ENCODE data around the gene PPM1M. TPM values are rescaled to one million over a fixed set of nuclear protein-coding genes. Genes with fewer than 3 reads are reported as not detected.

PPM1M gene
- total RNA-seq, 1 donor from 2014 or later, result 6.9 TPM

DNA sequence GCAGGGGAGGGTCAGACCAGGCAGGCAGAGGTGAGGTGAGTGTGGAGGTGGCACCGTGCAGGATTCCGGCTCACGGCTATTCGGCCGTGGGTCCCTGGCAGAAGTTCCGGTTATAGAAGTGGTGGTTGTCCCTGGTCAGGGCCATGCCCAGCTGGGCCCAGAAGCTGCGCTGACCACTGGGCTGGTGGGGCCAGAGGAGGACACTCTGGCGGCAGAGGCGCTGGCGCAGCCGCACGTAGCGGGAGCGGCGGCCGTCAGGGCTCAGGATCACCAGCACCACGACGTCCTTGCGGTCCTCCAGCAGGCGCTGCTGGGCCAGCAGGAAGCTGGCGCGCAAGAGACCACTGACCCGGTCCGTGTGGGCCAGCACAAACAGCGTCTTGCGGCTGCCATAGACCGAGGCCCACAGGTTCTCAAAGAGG is 24.4 kb upstream of the PPM1M start:
- no peak for DNase-seq (ENCODE audit: low read depth)
- TF ChIP-seq CTCF (conservative IDR thresholded peaks at IDR 0.05; ENCODE audit: low read depth, low read length), result no peak
- no peak overlapping the region for H3K4me3 ChIP-seq (ENCODE audit: low read depth, low read length)

DNA sequence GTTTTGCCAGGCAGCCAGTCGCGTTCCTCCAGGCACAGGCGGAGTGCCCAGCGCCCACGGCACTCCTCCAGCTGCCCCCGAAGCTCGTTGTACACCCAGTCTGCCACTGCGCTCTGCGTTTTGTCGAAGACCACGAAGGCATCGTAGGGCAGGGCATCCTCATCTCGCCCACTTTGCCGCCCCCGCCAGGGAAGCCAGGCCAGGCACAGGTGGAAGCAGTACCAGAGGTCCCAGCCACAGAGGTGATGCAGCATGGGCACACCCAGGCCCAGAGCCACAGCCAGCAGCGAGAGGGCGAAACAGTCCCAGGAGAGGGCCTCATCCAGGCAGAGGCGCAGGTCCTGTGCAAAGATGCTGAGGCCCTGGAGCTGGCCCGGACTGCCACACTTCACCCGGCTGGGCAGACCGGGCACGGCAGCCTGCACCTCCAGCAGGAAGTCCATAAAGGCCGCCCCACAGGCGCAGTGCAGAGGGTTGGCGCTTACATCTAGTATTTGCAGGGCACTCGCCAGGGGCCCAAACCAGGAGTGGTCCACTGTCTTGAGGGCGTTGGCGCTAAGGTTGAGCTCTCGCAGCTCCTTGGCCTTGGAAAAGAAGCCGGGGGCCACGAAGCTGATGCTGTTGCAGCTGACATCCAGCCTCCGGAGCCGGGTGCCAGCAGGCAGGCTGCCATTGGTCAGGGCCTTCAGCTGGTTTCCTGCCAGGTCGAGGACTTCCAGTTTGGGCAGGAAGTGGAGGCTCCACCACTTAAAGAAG is 23.8 kb upstream of the PPM1M start:
- no peak for DNase-seq (ENCODE audit: low read depth)
- H3K4me3 ChIP-seq (ENCODE audit: low read depth, low read length), result no peak overlapping the region
- no peak for TF ChIP-seq CTCF (conservative IDR thresholded peaks at IDR 0.05; ENCODE audit: low read depth, low read length)

- H3K4me3 ChIP-seq (ENCODE audit: low read depth, low read length), result no peak overlapping the region
- DNase-seq (ENCODE audit: low read depth), result no peak
- no peak for TF ChIP-seq CTCF (conservative IDR thresholded peaks at IDR 0.05; ENCODE audit: low read depth, low read length)
Measured at GRCh38 chr3:52222319-52223221, 23.0 kb upstream of the PPM1M start.

DNA sequence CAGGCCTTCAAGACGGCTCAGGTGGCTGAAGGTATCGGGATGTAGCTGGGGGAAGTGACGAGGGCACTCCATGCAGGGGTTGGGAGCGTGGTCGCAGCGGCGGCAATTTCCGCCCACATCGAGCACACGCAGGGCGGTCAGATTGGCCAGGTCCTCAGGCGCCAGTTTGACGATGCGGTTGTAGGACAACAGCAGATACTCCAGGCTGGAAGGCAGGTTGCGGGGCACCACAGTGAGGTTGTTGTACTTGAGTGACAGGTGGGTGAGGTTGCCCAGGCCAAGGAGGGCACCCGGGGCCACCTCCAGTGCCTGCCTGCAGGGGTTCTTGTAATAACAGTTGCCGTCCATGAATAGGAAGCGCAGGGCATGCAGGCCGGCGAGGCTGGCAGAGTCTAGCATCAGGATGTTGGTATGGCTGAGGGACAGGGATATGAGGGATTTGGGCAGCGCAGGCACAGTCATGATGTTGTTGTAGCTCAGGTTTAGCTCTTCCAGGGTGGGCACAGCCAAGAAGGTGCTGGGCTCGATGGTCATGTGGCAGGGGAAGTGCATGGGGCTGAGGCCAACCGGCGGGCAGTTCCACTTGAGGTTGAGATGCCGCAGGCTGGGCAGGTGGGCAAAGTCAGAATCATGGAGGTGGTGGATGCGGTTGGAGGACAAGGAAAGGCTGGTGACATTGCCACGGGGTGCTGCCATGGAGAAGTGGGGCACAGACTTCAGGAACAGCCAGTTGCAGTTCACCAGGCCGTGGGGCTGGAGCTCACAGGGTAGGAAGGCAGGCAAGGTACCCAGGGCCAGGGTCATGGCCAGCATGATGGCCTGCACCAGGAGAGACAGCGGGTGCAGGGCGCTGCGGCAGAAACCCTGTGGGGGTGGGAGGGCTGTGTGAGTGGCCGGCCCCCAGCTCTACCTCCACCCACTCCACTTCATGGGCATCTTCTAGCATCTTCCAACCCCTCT is 21.8 kb upstream of the PPM1M start:
- no peak overlapping the region for H3K4me3 ChIP-seq (ENCODE audit: low read depth, low read length)
- DNase-seq (ENCODE audit: low read depth), result no peak
- no peak for TF ChIP-seq CTCF (conservative IDR thresholded peaks at IDR 0.05; ENCODE audit: low read depth, low read length)

DNA sequence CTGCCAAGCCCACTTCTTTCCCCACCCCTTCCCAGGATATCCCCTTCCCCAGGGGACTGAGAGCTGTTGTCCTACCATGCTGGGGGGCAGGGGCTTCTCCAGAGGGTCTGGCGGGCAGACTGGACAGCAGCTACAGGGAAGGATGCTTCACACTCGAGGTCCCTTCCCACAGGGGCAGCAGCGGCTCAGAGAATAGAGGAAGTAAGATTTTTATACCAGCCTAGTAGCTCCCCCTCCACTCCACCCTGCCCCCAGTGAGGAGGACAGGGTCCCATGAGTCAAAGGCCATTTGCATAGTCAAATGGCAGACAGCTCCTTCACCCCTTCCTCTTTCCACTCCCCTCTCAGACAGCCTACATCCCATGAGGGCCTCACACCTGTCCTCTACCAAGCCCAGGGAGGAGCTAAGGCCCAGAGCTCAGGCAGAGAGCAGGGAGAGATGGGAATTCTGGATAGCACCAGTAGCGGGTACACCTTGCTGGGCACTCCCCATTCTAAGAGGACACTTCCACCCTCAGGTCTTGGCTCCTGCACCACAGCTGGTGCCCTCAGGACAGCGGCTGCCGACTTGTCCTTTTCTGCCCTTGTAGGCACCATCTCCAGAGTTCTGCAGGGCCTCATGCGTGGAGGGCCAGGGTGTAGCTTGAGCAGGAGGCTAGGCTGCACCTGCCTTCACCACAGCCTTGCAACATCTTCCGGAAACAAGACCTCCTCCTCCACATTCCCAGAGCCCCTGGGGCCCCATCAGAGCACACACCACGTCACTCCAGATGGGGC is 19.9 kb upstream of the PPM1M start, which contains the start of gene TLR9:
Gene TLR9, minus strand, starts transcription at position 194 of the 777 bp plus-strand sequence. Its CDS starts 116 bp downstream, at position 78.
- H3K4me3 ChIP-seq (ENCODE audit: low read depth, low read length), result no peak within 1 kb of the TSS
- no peak for DNase-seq (ENCODE audit: low read depth)
- no peak for TF ChIP-seq CTCF (conservative IDR thresholded peaks at IDR 0.05; ENCODE audit: low read depth, low read length)

All from epithelial cell of proximal tubule (primary cell).